Stimulated activated CD8-positive, alpha-beta memory T cell treated with anti-CD3 and anti-CD28 coated beads, Interleukin-2, amount 100 ng/mL, for 48 hours (primary cell): ENCODE measurements around the gene SMIM20.
"Not testable (repeated sequence)": the region's sequence is repeated elsewhere in the genome, so short reads cannot be mapped to it uniquely, and the experiment has no call there.

Experiments used
- DNase-seq, 2 donors: peaks; one replicate each; pipeline ENCODE4 v3.0.0-alpha.2; 2020; ENCODE audit warnings: low read depth in 2 of 2

Gene SMIM20

GRCh38 chr4:25913851-25914669 lies at the start of gene SMIM20:
TSS of gene SMIM20 (plus strand) at chr4:25914220. CDS start at chr4:25914314, 94 bp downstream.
- DNase-seq, result peak; percentile 79 to 83

- DNase-seq, result no peak
Measured at GRCh38 chr4:25865586-25865985, 48.4 kb upstream of the SMIM20 start.

GRCh38 chr4:25866401-25866800 lies 47.6 kb upstream of the SMIM20 start:
- DNase-seq, result not testable (repeated sequence)

- DNase-seq, result no peak
Measured at GRCh38 chr4:25867781-25868294, 46.2 kb upstream of the SMIM20 start.

- DNase-seq, result no peak
Measured at GRCh38 chr4:25870081-25870480, 43.9 kb upstream of the SMIM20 start.

- DNase-seq, result no peak
Measured at GRCh38 chr4:25872851-25873631, 41.0 kb upstream of the SMIM20 start.

GRCh38 chr4:25873632-25874129 lies 40.3 kb upstream of the SMIM20 start:
- DNase-seq, result no peak

GRCh38 chr4:25874655-25875054 lies 39.4 kb upstream of the SMIM20 start:
- DNase-seq, result no peak

- no peak for DNase-seq
Measured at GRCh38 chr4:25875281-25875745, 38.7 kb upstream of the SMIM20 start.

GRCh38 chr4:25878676-25879075 lies 35.3 kb upstream of the SMIM20 start:
- DNase-seq, result no peak

GRCh38 chr4:25879091-25879584 lies 34.9 kb upstream of the SMIM20 start:
- no peak for DNase-seq

GRCh38 chr4:25879587-25879986 lies 34.4 kb upstream of the SMIM20 start:
- DNase-seq, result no peak

- no peak for DNase-seq
Measured at GRCh38 chr4:25879991-25880651, 33.9 kb upstream of the SMIM20 start.

GRCh38 chr4:25881193-25881592 lies 32.8 kb upstream of the SMIM20 start:
- no peak for DNase-seq

- DNase-seq, result no peak
Measured at GRCh38 chr4:25882226-25882625, 31.8 kb upstream of the SMIM20 start.

GRCh38 chr4:25883565-25883964 lies 30.5 kb upstream of the SMIM20 start:
- DNase-seq, result no peak

- no peak for DNase-seq
Measured at GRCh38 chr4:25884031-25884782, 29.8 kb upstream of the SMIM20 start.

- no peak for DNase-seq
Measured at GRCh38 chr4:25888781-25889180, 25.2 kb upstream of the SMIM20 start.

- no peak for DNase-seq
Measured at GRCh38 chr4:25889589-25890503, 24.2 kb upstream of the SMIM20 start.
